Small intestine (tissue), 7 donors: ENCODE data around the gene ZNF710. TPM values are rescaled to one million over a fixed set of nuclear protein-coding genes. Genes with fewer than 3 reads are reported as not detected.
"Not testable (repeated sequence)": the region's sequence is repeated elsewhere in the genome, so short reads cannot be mapped to it uniquely, and the experiment has no call there.

Experiments
- DNase-seq, 2 donors: peaks; one replicate each; pipeline versions ENCODE4 v3.0.0 to v3.0.0-alpha.2; 2013
- FAIRE-seq: peaks from 2 replicates; lab custom pipeline; 2012; peaks lifted over from hg19 to GRCh38; lab: Jason Lieb, UNC
- H3K27ac ChIP-seq, 3 donors: one replicate each; pipeline ENCODE4 v1.5.1; 2013; ENCODE audit warnings: low read length in 2 of 3, mild to moderate bottlenecking in 2 of 3, control low read depth in 1 of 3, inconsistent platforms in 1 of 3, low read depth in 1 of 3, moderate library complexity in 1 of 3
- H3K27me3 ChIP-seq, 3 donors: one replicate each; pipeline ENCODE4 v1.6.1; 2013; ENCODE audit warnings: low read length in 3 of 3, inconsistent platforms in 1 of 3; ENCODE audit not compliant: control insufficient read depth in 3 of 3, insufficient read depth in 3 of 3
- H3K36me3 ChIP-seq, 3 donors: one replicate each; pipeline ENCODE4 v1.6.1; 2013; ENCODE audit warnings: low read length in 3 of 3, inconsistent platforms in 1 of 3, low read depth in 1 of 3, mild to moderate bottlenecking in 1 of 3, moderate library complexity in 1 of 3; ENCODE audit not compliant: control insufficient read depth in 3 of 3, insufficient read depth in 2 of 3
- H3K4me1 ChIP-seq, 3 donors: one replicate each; pipeline ENCODE4 v1.6.1; 2013; ENCODE audit warnings: low read length in 2 of 3, inconsistent platforms in 1 of 3, low read depth in 1 of 3, mild to moderate bottlenecking in 1 of 3, moderate library complexity in 1 of 3; ENCODE audit not compliant: control insufficient read depth in 3 of 3, insufficient read depth in 2 of 3
- H3K4me3 ChIP-seq, 3 donors: one replicate each; pipeline ENCODE4 v1.5.1; 2013; ENCODE audit warnings: low read length in 3 of 3, control low read depth in 1 of 3, inconsistent platforms in 1 of 3, low read depth in 1 of 3, mild to moderate bottlenecking in 1 of 3, moderate library complexity in 1 of 3
- H3K9me3 ChIP-seq, 2 donors: one replicate each; pipeline ENCODE4 v1.6.1; 2013; ENCODE audit warnings: low read depth in 1 of 2, low read length in 1 of 2; ENCODE audit not compliant: control insufficient read depth in 2 of 2, insufficient read depth in 1 of 2
- WGBS, 3 donors: extraction: QIAGEN DNeasy Blood & Tissue Kit; methylation state at CpG; one replicate each; pipeline ENCODE4 v1.1.7; 2013; 5-methylcytosine and 5-hydroxymethylcytosine counted together
- polyA plus RNA-seq, 4 donors: library from polyadenylated mRNA; stranded (reverse) in 3 of 4; unstranded in 1 of 4; fragments of 200-250 nt in 3 of 4; fragments of 120-200 nt in 1 of 4; gene quantifications; one replicate each; pipeline versions ENCODE4 v1.2.1 to v1.2.3, GENCODE V29; 2013
- donor health status: healthy with polysubstance abuse.
- donor health status: control.
- donor health status: control.
- donor health status: Bipolar disorder and iron deficiency.
- donor health status: healthy.

ZNF710 gene
- polyA plus RNA-seq, 4 donors = 10.3 to 26.4 (median 18.8) TPM

DNA sequence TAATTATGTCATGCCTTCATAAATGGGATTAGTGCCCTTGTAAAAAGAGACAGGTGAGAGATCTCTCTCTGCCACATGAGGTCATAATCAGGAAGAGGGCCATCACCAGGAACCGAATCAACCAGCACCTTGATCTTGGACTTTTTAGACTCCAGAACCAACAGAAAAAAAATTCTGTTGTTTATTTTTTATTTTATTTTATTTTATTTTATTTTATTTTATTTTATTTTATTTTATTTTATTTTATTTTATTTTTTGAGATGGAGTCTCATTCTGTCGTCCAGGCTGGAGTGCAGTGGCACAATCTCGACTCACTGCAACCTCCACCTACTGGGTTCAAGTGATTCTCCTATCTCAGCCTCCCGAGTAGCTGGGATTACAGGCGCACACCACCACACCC is 106.9 kb downstream of the ZNF710 start:
- FAIRE-seq = not testable (repeated sequence)
- 88 to 95% (median 93%) methylated on average over 5 of the region's 5 CpGs for WGBS, 3 donors

DNA sequence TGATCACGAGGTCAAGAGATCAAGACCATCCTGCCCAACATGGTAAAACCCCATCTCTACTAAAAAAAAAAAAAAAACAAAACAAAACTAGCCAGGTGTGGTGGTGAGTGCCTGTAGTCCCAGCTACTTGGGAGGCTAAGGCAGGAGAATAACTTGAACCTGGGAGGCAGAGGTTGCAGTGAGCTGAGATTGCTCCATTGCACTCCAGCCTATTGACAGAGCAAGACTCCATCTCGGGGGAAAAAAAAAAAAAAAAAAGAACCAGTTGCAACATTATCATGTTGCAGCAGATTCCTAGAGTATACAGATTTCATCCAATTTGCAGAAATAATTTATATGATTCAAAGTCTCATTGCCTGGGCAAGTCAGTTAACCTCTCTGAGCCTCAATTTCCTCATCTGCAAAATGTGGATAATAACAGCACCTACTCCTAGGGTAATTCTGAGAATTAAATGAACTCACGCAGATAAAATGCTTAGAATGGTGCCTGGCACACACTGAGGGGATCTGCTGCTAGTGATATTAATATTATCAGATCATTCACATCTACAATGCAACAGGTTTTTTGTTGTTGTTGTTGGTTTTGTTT is 108.1 kb downstream of the ZNF710 start:
- H3K4me1 ChIP-seq, H3K27me3 ChIP-seq, DNase-seq, H3K4me3 ChIP-seq, H3K36me3 ChIP-seq, FAIRE-seq, H3K9me3 ChIP-seq, H3K27ac ChIP-seq: not testable (repeated sequence)
- WGBS, 3 donors = 70 to 84% (median 70%) methylated on average over 3 of the region's 3 CpGs

More for the DNA sequence above, 106.9 kb downstream of the ZNF710 start:
- H3K4me1 ChIP-seq, H3K27ac ChIP-seq, H3K27me3 ChIP-seq, DNase-seq, H3K36me3 ChIP-seq, H3K4me3 ChIP-seq, H3K9me3 ChIP-seq: not testable (repeated sequence)

DNA sequence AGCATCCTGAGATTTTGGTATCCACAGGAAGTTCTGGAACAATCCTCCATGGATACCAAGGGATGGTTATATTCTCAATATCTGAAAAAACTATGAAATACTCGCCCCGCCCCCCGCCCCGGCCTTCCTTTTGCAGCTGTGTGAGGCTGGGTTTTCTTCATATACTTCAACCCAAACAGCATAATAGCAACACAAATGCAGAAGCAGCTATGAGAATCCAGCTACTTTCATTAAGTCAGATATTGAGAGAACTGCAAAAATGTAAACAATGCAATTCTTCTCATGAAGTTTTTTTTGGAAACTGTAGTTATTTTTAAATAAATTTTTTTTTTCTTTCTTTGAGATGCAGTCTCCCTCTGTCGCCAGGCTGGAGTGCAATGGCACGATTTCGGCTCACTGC is 112.0 kb downstream of the ZNF710 start:
- Histone ChIP-seq H3K4me3 (no peak overlapping the region), H3K9me3 (peaks cover 0 to 18% of the 10 kb centered on the region in 2 donors), H3K27ac (no peak overlapping the region), H3K36me3 (no peaks in the 10 kb centered on the region), H3K27me3 (no peaks in the 10 kb centered on the region), H3K4me1 (no peaks in the 10 kb centered on the region)
- DNase-seq (no peak), FAIRE-seq (no peak)
- 69 to 82% (median 79%) methylated on average over 7 of the region's 7 CpGs for WGBS, 3 donors

DNA sequence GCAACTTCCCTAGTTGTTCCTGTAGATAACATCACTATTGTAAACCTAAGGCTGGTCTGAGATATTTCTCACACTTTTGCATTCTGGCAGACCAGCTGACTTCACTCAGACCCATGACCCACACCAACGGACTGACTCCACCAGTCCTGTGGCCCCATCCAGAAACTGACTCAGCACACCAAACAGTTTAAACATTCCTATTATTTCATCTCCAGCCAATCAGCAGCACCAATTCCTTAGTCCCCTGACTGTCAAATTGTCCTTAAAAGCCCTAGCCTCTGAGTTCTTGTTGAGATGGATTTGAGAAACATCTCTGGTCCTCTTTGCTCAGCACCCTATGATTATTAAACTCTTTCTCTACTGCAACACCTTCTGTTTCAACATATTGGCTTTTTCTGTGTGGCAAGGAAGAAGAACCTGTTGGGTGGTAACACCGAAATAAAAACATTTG is 113.4 kb downstream of the ZNF710 start:
- FAIRE-seq (no peak), DNase-seq (no peak)
- H3K9me3 ChIP-seq = peaks cover 0 to 18% of the 10 kb centered on the region in 2 donors
- 52 to 83% (median 55%) methylated on average over 2 of the region's 2 CpGs for WGBS, 3 donors
- H3K27ac ChIP-seq = no peak overlapping the region
- H3K4me3 ChIP-seq = no peak overlapping the region
- H3K36me3 ChIP-seq = no peaks in the 10 kb centered on the region
- no peaks in the 10 kb centered on the region for H3K27me3 ChIP-seq
- H3K4me1 ChIP-seq = no peaks in the 10 kb centered on the region

DNA sequence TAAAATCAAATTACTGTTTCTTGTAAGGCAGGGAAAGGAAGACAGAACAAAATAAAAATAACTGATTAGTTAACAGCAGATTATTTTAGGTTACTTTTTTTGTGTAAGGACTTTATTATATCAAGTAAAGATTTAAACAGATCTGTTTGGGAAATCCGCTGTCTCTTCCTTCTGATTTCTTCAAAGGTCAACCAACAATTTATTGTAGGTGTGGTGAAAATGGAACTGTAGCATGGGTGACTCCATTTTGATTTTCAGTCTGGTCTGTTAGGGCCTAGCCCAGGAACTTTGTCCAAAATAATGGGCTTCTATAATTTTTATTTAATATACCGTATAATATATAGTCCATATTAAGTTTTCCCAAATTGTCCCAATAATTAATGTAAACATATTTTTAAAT is 114.7 kb downstream of the ZNF710 start:
- DNase-seq (no peak), FAIRE-seq (no peak)
- H3K4me3 ChIP-seq = no peak overlapping the region
- peaks cover 0 to 18% of the 10 kb centered on the region in 2 donors for H3K9me3 ChIP-seq
- H3K36me3 ChIP-seq = no peaks in the 10 kb centered on the region
- H3K27me3 ChIP-seq = no peaks in the 10 kb centered on the region
- WGBS, 3 donors = 97% methylated on average over 2 of the region's 2 CpGs
- H3K27ac ChIP-seq = no peak overlapping the region
- H3K4me1 ChIP-seq = no peaks in the 10 kb centered on the region

DNA sequence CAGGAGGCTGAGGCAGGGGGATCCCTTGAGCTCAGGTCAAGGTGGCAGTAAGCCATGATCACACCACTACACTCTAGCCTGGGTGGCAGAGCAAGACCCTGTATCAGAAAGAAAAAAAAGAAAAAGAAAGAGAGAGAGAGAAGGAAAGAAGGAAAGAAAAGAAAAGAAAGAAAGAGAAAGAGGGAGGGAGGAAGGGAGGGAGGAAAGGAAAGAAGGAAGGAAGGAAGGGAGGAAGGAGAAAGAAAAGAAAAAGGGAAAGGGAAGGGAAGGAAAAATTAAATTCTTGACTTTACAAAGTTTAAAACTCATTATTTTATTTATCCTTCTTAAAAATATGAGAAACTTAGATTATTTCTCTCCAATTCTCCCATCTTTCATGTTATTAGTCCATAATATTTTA is 118.2 kb downstream of the ZNF710 start:
- DNase-seq = no peak
- Histone ChIP-seq H3K27ac (no peak overlapping the region), H3K9me3 (peaks cover 0 to 11% of the 10 kb centered on the region in 2 donors), H3K4me3 (no peak overlapping the region), H3K27me3 (no peaks in the 10 kb centered on the region), H3K36me3 (no peaks in the 10 kb centered on the region), H3K4me1 (peaks cover 0 to 5% (median 0%) of the 10 kb centered on the region in 3 donors)
- FAIRE-seq = no peak

DNA sequence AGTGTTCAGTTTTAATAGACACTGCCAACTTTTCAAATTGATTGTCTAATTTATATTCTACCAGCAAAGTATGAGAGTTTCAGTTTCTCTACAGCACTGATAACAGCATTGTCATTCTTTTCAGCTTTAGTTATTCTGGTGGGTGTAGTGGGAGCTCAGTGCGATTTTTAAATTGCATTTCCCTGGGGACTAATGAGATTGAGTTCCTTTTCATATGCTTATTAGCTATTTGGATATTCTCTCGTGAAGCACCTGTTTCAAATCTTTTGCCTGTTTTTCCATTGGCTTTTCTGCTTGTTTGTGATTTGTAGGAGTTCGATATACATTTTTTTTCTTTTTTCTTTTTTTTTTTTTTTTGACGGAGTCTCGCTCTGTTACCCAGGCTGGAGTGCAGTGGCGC is 120.0 kb downstream of the ZNF710 start:
- Histone ChIP-seq H3K4me3 (no peak overlapping the region), H3K36me3 (no peaks in the 10 kb centered on the region), H3K9me3 (no peaks in the 10 kb centered on the region), H3K4me1 (peaks cover 0 to 10% (median 0%) of the 10 kb centered on the region in 3 donors), H3K27me3 (no peaks in the 10 kb centered on the region), H3K27ac (no peak overlapping the region)
- DNase-seq (no peak), FAIRE-seq (no peak)
- WGBS, 3 donors = 77 to 87% (median 83%) methylated on average over 5 to 6 of the region's 6 CpGs

DNA sequence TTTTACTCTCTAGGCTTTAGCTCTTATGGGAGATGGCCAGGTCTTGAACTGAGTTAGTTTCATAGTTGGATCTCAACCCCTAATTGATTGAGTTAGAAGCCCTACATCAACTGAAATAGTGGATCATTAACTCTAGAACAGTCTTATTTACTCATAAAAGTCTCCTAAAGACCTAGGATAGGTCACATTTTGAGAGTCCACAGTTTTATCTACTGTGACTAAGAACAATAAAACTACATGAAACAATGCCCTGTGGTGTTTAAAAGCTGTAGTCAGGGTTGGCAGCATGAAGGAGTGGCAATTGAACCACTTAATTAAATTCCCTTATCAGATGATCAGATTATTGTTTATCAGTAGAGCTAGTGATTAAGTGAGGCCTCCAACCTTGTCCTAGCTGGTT is 123.4 kb downstream of the ZNF710 start:
- DNase-seq (peak; percentile 50 to 90), FAIRE-seq (peak; percentile 19)
- Histone ChIP-seq H3K36me3 (no peaks in the 10 kb centered on the region), H3K4me3 (no peak overlapping the region), H3K9me3 (no peaks in the 10 kb centered on the region), H3K27ac (peak overlapping the region in 2 of 3 donors; percentile 26 to 70), H3K27me3 (no peaks in the 10 kb centered on the region), H3K4me1 (peaks cover 0 to 16% (median 0%) of the 10 kb centered on the region in 3 donors)

DNA sequence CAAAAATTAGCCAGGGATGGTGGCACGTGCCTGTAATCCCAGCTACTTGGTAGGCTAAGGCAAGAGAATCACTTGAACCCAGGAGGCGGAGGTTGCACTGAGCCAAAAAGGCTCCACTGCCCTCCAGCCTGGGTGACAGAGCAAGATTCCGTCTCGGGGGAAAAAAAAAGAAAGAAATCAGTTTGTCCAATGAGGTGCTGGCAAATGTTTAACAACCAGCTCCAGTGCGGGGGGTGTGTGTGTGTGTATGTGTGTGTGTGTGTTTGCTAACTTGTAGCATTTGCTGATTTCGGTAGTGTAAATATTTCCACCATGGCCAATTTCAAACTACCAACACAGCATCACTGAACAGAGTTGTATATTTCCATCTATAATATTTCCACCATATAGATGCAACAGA is 124.9 kb downstream of the ZNF710 start:
- Histone ChIP-seq H3K27me3 (no peaks in the 10 kb centered on the region), H3K36me3 (no peaks in the 10 kb centered on the region), H3K27ac (no peak overlapping the region), H3K4me3 (no peak overlapping the region), H3K4me1 (peaks cover 0 to 16% (median 0%) of the 10 kb centered on the region in 3 donors), H3K9me3 (no peaks in the 10 kb centered on the region)
- FAIRE-seq (no peak), DNase-seq (no peak)
- WGBS, 3 donors = 44 to 58% (median 50%) methylated on average over 6 of the region's 6 CpGs
